GM21390 (cell line): ENCODE results near the gene ADGRV1.
A peak's percentile ranks its signal among the peaks of the same experiment; 100 is the strongest.

Experiments
- ATAC-seq: cut with Tn5 transposase; IDR thresholded peaks from one replicate; pipeline ENCODE4 v1.9.1; 2021; ENCODE audit not compliant: unreplicated experiment

ADGRV1 gene

GRCh38 chr5:90865180-90865579, 306.6 kb downstream of the ADGRV1 start:
- no peak for ATAC-seq

- peak; percentile 75 for ATAC-seq
Measured at GRCh38 chr5:90866333-90866732, 307.7 kb downstream of the ADGRV1 start.

GRCh38 chr5:90866915-90867731, 308.5 kb downstream of the ADGRV1 start:
- ATAC-seq = no peak

- ATAC-seq = no peak
Measured at GRCh38 chr5:90868799-90869198, 310.2 kb downstream of the ADGRV1 start.

- no peak for ATAC-seq
Measured at GRCh38 chr5:90871391-90871991, 312.9 kb downstream of the ADGRV1 start.

- ATAC-seq = no peak
Measured at GRCh38 chr5:90873033-90873517, 314.5 kb downstream of the ADGRV1 start.

GRCh38 chr5:90874066-90874465, 315.5 kb downstream of the ADGRV1 start:
- no peak for ATAC-seq

GRCh38 chr5:90875456-90875855, 316.9 kb downstream of the ADGRV1 start:
- ATAC-seq = no peak

GRCh38 chr5:90876366-90876765, 317.8 kb downstream of the ADGRV1 start:
- no peak for ATAC-seq

- ATAC-seq = no peak
Measured at GRCh38 chr5:90877049-90877448, 318.5 kb downstream of the ADGRV1 start.

GRCh38 chr5:90878081-90878480, 319.5 kb downstream of the ADGRV1 start:
- no peak for ATAC-seq

- no peak for ATAC-seq
Measured at GRCh38 chr5:90878549-90879196, 320.1 kb downstream of the ADGRV1 start.

- no peak for ATAC-seq
Measured at GRCh38 chr5:90881626-90882150, 323.1 kb downstream of the ADGRV1 start.

- no peak for ATAC-seq
Measured at GRCh38 chr5:90882448-90882847, 323.9 kb downstream of the ADGRV1 start.

- ATAC-seq = no peak
Measured at GRCh38 chr5:90885180-90885868, 326.7 kb downstream of the ADGRV1 start.

GRCh38 chr5:90886381-90886780, 327.8 kb downstream of the ADGRV1 start:
- ATAC-seq = no peak

GRCh38 chr5:90888511-90889324, 330.1 kb downstream of the ADGRV1 start:
- ATAC-seq = no peak

- ATAC-seq = no peak
Measured at GRCh38 chr5:90889325-90889600, 330.7 kb downstream of the ADGRV1 start.

- no peak for ATAC-seq
Measured at GRCh38 chr5:90890180-90890579, 331.6 kb downstream of the ADGRV1 start.

GRCh38 chr5:90894866-90895420, 336.3 kb downstream of the ADGRV1 start:
- no peak for ATAC-seq
